Kidney epithelial cell (primary cell): Measurements from ENCODE around the gene PM20D2. TPM values are rescaled to one million over a fixed set of nuclear protein-coding genes. Genes with fewer than 3 reads are reported as not detected.

Experiments
- DNase-seq: peaks from one replicate; pipeline ENCODE4 v3.0.0-alpha.2; 2010; ENCODE audit warnings: low read depth
- H3K27me3 ChIP-seq: 2 replicates; pipeline ENCODE4 v1.6.0; 2011; ENCODE audit warnings: low read length; ENCODE audit not compliant: control insufficient read depth, insufficient read depth
- H3K36me3 ChIP-seq: 2 replicates; pipeline ENCODE4 v1.5.1; 2011; ENCODE audit warnings: low read length; ENCODE audit not compliant: control insufficient read depth, insufficient read depth
- H3K4me3 ChIP-seq: 2 replicates; pipeline ENCODE4 v1.5.1; 2011; ENCODE audit warnings: low read depth, mild to moderate bottlenecking, control low read depth, low read length
- CTCF ChIP-seq: IDR thresholded peaks from 2 replicates; pipeline ENCODE4 v1.5.1; 2011; ENCODE audit warnings: mild to moderate bottlenecking, moderate library complexity, low read length, control low read depth, inconsistent platforms; ENCODE audit not compliant: insufficient read depth, poor library complexity, severe bottlenecking
- total RNA-seq: library from RNA; depleted of rRNA; stranded (reverse); fragments of >200 nt; gene quantifications from 2 replicates; pipeline ENCODE4 v1.2.3, GENCODE V29; 2015

The PM20D2 gene
- total RNA-seq, 1 donor from 2014 or later: 26.4 TPM

GRCh38 chr6:89184344-89184743 is 38.5 kb downstream of the PM20D2 start:
- no peak for DNase-seq
- Histone ChIP-seq H3K4me3 (no peak overlapping the region), H3K27me3 (no peaks in the 10 kb centered on the region), H3K36me3 (no peaks in the 10 kb centered on the region)
- TF ChIP-seq CTCF: no peak

- H3K36me3 ChIP-seq: no peaks in the 10 kb centered on the region
- no peaks in the 10 kb centered on the region for H3K27me3 ChIP-seq
- DNase-seq: no peak
- no peak for TF ChIP-seq CTCF
- H3K4me3 ChIP-seq: no peak overlapping the region
Measured at GRCh38 chr6:89186762-89187161, 40.9 kb downstream of the PM20D2 start.

- H3K4me3 ChIP-seq: no peak overlapping the region
- TF ChIP-seq CTCF: no peak
- no peaks in the 10 kb centered on the region for H3K27me3 ChIP-seq
- no peaks in the 10 kb centered on the region for H3K36me3 ChIP-seq
- DNase-seq: no peak
Measured at GRCh38 chr6:89187504-89187903, 41.6 kb downstream of the PM20D2 start.

GRCh38 chr6:89190741-89191140 is 44.9 kb downstream of the PM20D2 start:
- Histone ChIP-seq H3K27me3 (no peaks in the 10 kb centered on the region), H3K4me3 (no peak overlapping the region), H3K36me3 (no peaks in the 10 kb centered on the region)
- DNase-seq: no peak
- TF ChIP-seq CTCF: no peak

- Histone ChIP-seq H3K36me3 (no peaks in the 10 kb centered on the region), H3K27me3 (no peaks in the 10 kb centered on the region), H3K4me3 (no peak overlapping the region)
- no peak for TF ChIP-seq CTCF
- DNase-seq: no peak
Measured at GRCh38 chr6:89194559-89194958, 48.7 kb downstream of the PM20D2 start.

GRCh38 chr6:89197141-89197540 is 51.3 kb downstream of the PM20D2 start:
- no peaks in the 10 kb centered on the region for H3K27me3 ChIP-seq
- no peak for TF ChIP-seq CTCF
- no peak for DNase-seq

More at GRCh38 chr6:89197141-89197540, 51.3 kb downstream of the PM20D2 start:
- Histone ChIP-seq H3K36me3 (no peaks in the 10 kb centered on the region), H3K4me3 (no peak overlapping the region)
